Upper lobe of right lung (tissue), 1 donor: ENCODE measurements around the gene ESR1. TPM values are rescaled to one million over a fixed set of nuclear protein-coding genes. Genes with fewer than 3 reads are reported as not detected.

Experiments used
- ATAC-seq: fragments of 200-7000 bp; cut with Tn5 transposase; one replicate; pipeline ENCODE4 v1.9.1; 2020; ENCODE audit warnings: mild to moderate bottlenecking, moderate library complexity
- DNase-seq: peaks from one replicate; pipeline ENCODE4 v3.0.0-alpha.2; 2020
- H3K27ac ChIP-seq: fragments of 200-600 bp; one replicate; pipeline ENCODE4 v1.8.0; 2022
- H3K27me3 ChIP-seq: fragments of 200-600 bp; one replicate; pipeline ENCODE4 v1.8.0; 2022; ENCODE audit warnings: mild to moderate bottlenecking
- H3K36me3 ChIP-seq: fragments of 200-600 bp; one replicate; pipeline ENCODE4 v1.8.0; 2022
- H3K4me1 ChIP-seq: fragments of 200-600 bp; one replicate; pipeline ENCODE4 v1.8.0; 2022
- H3K4me3 ChIP-seq: fragments of 200-600 bp; one replicate; pipeline ENCODE4 v1.8.0; 2022; ENCODE audit warnings: mild to moderate bottlenecking
- H3K9me3 ChIP-seq: fragments of 200-600 bp; one replicate; pipeline ENCODE4 v1.8.0; 2022
- CTCF ChIP-seq: fragments of 200-600 bp; IDR thresholded peaks from one replicate; pipeline ENCODE4 v1.8.0; 2022; ENCODE audit warnings: antibody characterized with exemption
- intact Hi-C: fragments of 100-400 bp; cut with DNase I; formaldehyde crosslinking; loops from one replicate; pipeline ENCODE4 v1.11.0; 2022
- total RNA-seq: library from RNA; stranded (reverse); fragmentation: NEBNext Ultra II Directional; extraction: Animal tissue kit (Norgen Biotek cat#: 25700); gene quantifications from one replicate; pipeline ENCODE4 v1.2.1, GENCODE V29; 2021
- donor health status: DM: no; HTN: yes; CAD: no; lungs with severe emphysema.

ESR1 gene
- total RNA-seq, 1 donor from 2014 or later: 5.7 TPM

- H3K36me3 ChIP-seq: peaks cover 56% of the 10 kb centered on the region
- intact Hi-C loops: no loop called here
- DNase-seq (no peak), ATAC-seq (no peak)
- no peaks in the 10 kb centered on the region for H3K9me3 ChIP-seq
- no peak overlapping the region for H3K27ac ChIP-seq
- H3K27me3 ChIP-seq: no peaks in the 10 kb centered on the region
- no peak for TF ChIP-seq CTCF
- H3K4me3 ChIP-seq: no peak overlapping the region
- no peaks in the 10 kb centered on the region for H3K4me1 ChIP-seq
Observed at GRCh38 chr6:152170702-152171667, 363.5 kb downstream of the ESR1 start.

GRCh38 chr6:152173321-152173720 is 365.8 kb downstream of the ESR1 start:
- Histone ChIP-seq H3K4me3 (no peak overlapping the region), H3K9me3 (no peaks in the 10 kb centered on the region), H3K4me1 (no peaks in the 10 kb centered on the region), H3K36me3 (peaks cover 47% of the 10 kb centered on the region), H3K27me3 (no peaks in the 10 kb centered on the region), H3K27ac (no peak overlapping the region)
- DNase-seq (no peak), ATAC-seq (no peak)
- intact Hi-C loops: no loop called here
- no peak for TF ChIP-seq CTCF

- DNase-seq: no peak
- ATAC-seq: no peak
- no peaks in the 10 kb centered on the region for H3K4me1 ChIP-seq
- no peak for TF ChIP-seq CTCF
- intact Hi-C loops: no loop called here
- H3K27me3 ChIP-seq: no peaks in the 10 kb centered on the region
- peaks cover 53% of the 10 kb centered on the region for H3K36me3 ChIP-seq
- no peak overlapping the region for H3K27ac ChIP-seq
- H3K9me3 ChIP-seq: no peaks in the 10 kb centered on the region
- no peak overlapping the region for H3K4me3 ChIP-seq
Observed at GRCh38 chr6:152173957-152174356, 366.5 kb downstream of the ESR1 start.

- Histone ChIP-seq H3K27ac (no peak overlapping the region), H3K36me3 (peaks cover 70% of the 10 kb centered on the region), H3K4me3 (no peak overlapping the region), H3K9me3 (no peaks in the 10 kb centered on the region), H3K27me3 (no peaks in the 10 kb centered on the region), H3K4me1 (no peaks in the 10 kb centered on the region)
- TF ChIP-seq CTCF: no peak
- DNase-seq (no peak), ATAC-seq (no peak)
- intact Hi-C loops: no loop called here
Observed at GRCh38 chr6:152176268-152176667, 368.8 kb downstream of the ESR1 start.
